ENCODE results near the gene GNAQ.

DNA sequence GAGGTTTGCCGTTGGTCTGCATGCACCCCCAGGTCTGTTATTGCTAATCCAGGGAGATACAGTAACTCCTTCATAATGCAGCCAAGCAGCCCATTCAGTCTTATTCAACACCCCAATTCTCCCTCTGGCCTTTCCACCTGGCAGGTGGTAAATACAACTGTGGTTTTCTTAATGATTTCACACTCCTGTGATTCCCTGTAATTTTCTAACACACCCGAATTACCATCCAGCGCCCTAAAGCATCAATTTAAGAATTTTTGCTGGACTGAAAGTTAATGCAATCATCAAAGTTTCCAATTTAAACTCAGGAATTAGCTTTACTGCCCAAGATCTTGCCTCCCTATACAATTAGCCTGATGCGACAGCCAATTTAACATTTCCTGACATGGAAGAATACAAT, 62.5 kb downstream of the GNAQ start:
- TF ChIP-seq, protein P1, sequence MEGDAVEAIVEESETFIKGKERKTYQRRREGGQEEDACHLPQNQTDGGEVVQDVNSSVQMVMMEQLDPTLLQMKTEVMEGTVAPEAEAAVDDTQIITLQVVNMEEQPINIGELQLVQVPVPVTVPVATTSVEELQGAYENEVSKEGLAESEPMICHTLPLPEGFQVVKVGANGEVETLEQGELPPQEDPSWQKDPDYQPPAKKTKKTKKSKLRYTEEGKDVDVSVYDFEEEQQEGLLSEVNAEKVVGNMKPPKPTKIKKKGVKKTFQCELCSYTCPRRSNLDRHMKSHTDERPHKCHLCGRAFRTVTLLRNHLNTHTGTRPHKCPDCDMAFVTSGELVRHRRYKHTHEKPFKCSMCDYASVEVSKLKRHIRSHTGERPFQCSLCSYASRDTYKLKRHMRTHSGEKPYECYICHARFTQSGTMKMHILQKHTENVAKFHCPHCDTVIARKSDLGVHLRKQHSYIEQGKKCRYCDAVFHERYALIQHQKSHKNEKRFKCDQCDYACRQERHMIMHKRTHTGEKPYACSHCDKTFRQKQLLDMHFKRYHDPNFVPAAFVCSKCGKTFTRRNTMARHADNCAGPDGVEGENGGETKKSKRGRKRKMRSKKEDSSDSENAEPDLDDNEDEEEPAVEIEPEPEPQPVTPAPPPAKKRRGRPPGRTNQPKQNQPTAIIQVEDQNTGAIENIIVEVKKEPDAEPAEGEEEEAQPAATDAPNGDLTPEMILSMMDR (IDR thresholded peaks at IDR 0.05) = no peak
- TF ChIP-seq POLR2A (IDR thresholded peaks at IDR 0.05; ENCODE audit: low read depth) (no peak), POLR2AphosphoS5 (IDR thresholded peaks at IDR 0.05) (no peak)
